GM12891 (cell line): ENCODE results near the gene MCM3AP. TPM values are rescaled to one million over a fixed set of nuclear protein-coding genes. Genes with fewer than 3 reads are reported as not detected.

Source experiments
- DNase-seq: peaks from one replicate; pipeline ENCODE4 v3.0.0; 2011; ENCODE audit warnings: low spot score; ENCODE audit not compliant: insufficient read length
- FAIRE-seq: peaks from 2 replicates; lab custom pipeline; 2011; peaks lifted over from hg19 to GRCh38; lab: Jason Lieb, UNC
- PAX5 ChIP-seq: IDR thresholded peaks from 2 replicates; pipeline ENCODE4 v1.6.1; 2011; ENCODE audit warnings: low read length, moderate library complexity, mild to moderate bottlenecking; ENCODE audit not compliant: insufficient read depth, severe bottlenecking
- POLR2A ChIP-seq: IDR thresholded peaks from 2 replicates; pipeline ENCODE4 v1.6.1; 2011; ENCODE audit warnings: low read depth, low read length, control low read depth
- POLR2AphosphoS5 ChIP-seq: IDR thresholded peaks from 2 replicates; pipeline ENCODE4 v1.6.1; 2011; ENCODE audit warnings: low read depth, low read length, control low read depth
- POU2F2 ChIP-seq: IDR thresholded peaks from 2 replicates; pipeline ENCODE4 v1.6.1; 2011; ENCODE audit warnings: low read depth, mild to moderate bottlenecking, control low read depth, low read length, moderate library complexity
- SPI1 ChIP-seq: IDR thresholded peaks from 2 replicates; pipeline ENCODE4 v1.6.1; 2011; ENCODE audit warnings: low read depth, low read length, control low read depth
- TAF1 ChIP-seq: IDR thresholded peaks from 2 replicates; pipeline ENCODE4 v1.6.1; 2011; ENCODE audit warnings: low read depth, low read length, control low read depth
- polyA plus RNA-seq: library from polyadenylated mRNA; unstranded; fragments of >200 nt; gene quantifications from one replicate; pipeline ENCODE4 v1.2.1, GENCODE V29; 2012; ENCODE audit warnings: low read depth, missing spikeins, inconsistent platforms; ENCODE audit not compliant: missing spikeins

The MCM3AP gene
- polyA plus RNA-seq: 38.5 TPM

GRCh38 chr21:46285206-46285661 is at the start of gene MCM3AP:
TSS of gene MCM3AP (minus strand) at chr21:46285611. CDS start at chr21:46285286, 325 bp downstream.
- FAIRE-seq (no peak), DNase-seq (no peak)
- TF ChIP-seq PAX5: no peak
- no peak for TF ChIP-seq POLR2A
- TF ChIP-seq TAF1: no peak
- TF ChIP-seq POLR2AphosphoS5: no peak
- TF ChIP-seq POU2F2: no peak
- no peak for TF ChIP-seq SPI1

GRCh38 chr21:46334351-46335140 is 49.1 kb upstream of the MCM3AP start:
- peak; percentile 31 for FAIRE-seq
- TF ChIP-seq POLR2AphosphoS5: no peak
- no peak for TF ChIP-seq PAX5
- TF ChIP-seq POLR2A: no peak
- no peak for TF ChIP-seq TAF1
- TF ChIP-seq POU2F2: no peak
- TF ChIP-seq SPI1: no peak
- DNase-seq: no peak

- TF ChIP-seq POU2F2: no peak
- TF ChIP-seq POLR2AphosphoS5: no peak
- no peak for TF ChIP-seq SPI1
- FAIRE-seq: no peak
- no peak for DNase-seq
Observed at GRCh38 chr21:46329796-46330195, 44.4 kb upstream of the MCM3AP start.

GRCh38 chr21:46328151-46328550 is 42.7 kb upstream of the MCM3AP start:
- TF ChIP-seq SPI1 (no peak), POLR2AphosphoS5 (no peak), PAX5 (no peak), TAF1 (no peak), POLR2A (no peak), POU2F2 (no peak)
- FAIRE-seq (no peak), DNase-seq (no peak)

- FAIRE-seq (no peak), DNase-seq (no peak)
- no peak for TF ChIP-seq POU2F2
Observed at GRCh38 chr21:46327711-46328110, 42.3 kb upstream of the MCM3AP start.

- FAIRE-seq: no peak
- no peak for DNase-seq
Observed at GRCh38 chr21:46326110-46326703, 40.8 kb upstream of the MCM3AP start.

GRCh38 chr21:46325073-46325912 is 39.9 kb upstream of the MCM3AP start:
- FAIRE-seq: peak; percentile 70

More at GRCh38 chr21:46326110-46326703, 40.8 kb upstream of the MCM3AP start:
- TF ChIP-seq PAX5 (no peak), POLR2AphosphoS5 (no peak), SPI1 (no peak), POU2F2 (no peak), POLR2A (no peak)

GRCh38 chr21:46324390-46325072 is 39.1 kb upstream of the MCM3AP start:
- FAIRE-seq (peak; percentile 87), DNase-seq (peak; percentile 86)
- peak; percentile 96 for TF ChIP-seq TAF1
- 0 out of 2 replicates have a peak, but pooled peaks have one; percentile 20 for TF ChIP-seq POLR2A
- no peak for TF ChIP-seq PAX5

More at GRCh38 chr21:46325073-46325912, 39.9 kb upstream of the MCM3AP start:
- TF ChIP-seq TAF1 (no peak), PAX5 (no peak), POU2F2 (no peak), POLR2A (no peak), POLR2AphosphoS5 (no peak), SPI1 (no peak)
- peak; percentile 48 for DNase-seq
